Testis (tissue), 3 donors: ENCODE results near the gene PMP22. TPM values are rescaled to one million over a fixed set of nuclear protein-coding genes. Genes with fewer than 3 reads are reported as not detected.

Experiments
- DNase-seq: peaks from one replicate; pipeline ENCODE4 v3.0.0-alpha.2; 2019
- H3K27ac ChIP-seq, 2 donors: fragments of 200-600 bp; sonication (generic); one replicate each; pipeline ENCODE4 v1.5.1; 2019
- H3K27me3 ChIP-seq: fragments of 200-600 bp; sonication (generic); one replicate; pipeline ENCODE4 v1.5.1; 2019
- H3K36me3 ChIP-seq: fragments of 200-600 bp; sonication (generic); one replicate; pipeline ENCODE4 v1.5.1; 2017; ENCODE audit warnings: low read depth; ENCODE audit errors: missing control alignments
- H3K4me1 ChIP-seq: fragments of 200-600 bp; sonication (generic); one replicate; pipeline ENCODE4 v1.5.1; 2019
- H3K4me3 ChIP-seq, 2 donors: fragments of 200-600 bp; sonication (generic); one replicate each; pipeline ENCODE4 v1.5.1; 2017 to 2019
- H3K9me3 ChIP-seq: fragments of 200-600 bp; sonication (generic); one replicate; pipeline ENCODE4 v1.5.1; 2017
- POLR2A ChIP-seq: fragments of 450-650 bp; IDR thresholded peaks from one replicate; pipeline ENCODE4 v1.6.1; 2017; ENCODE audit warnings: antibody characterized with exemption, mild to moderate bottlenecking, moderate library complexity
- WGBS, 2 donors: methylation state at CpG; one replicate each; pipeline ENCODE4 v1.1.5; 2018; 5-methylcytosine and 5-hydroxymethylcytosine counted together
- intact Hi-C: fragments of 100-400 bp; cut with DNase I; formaldehyde crosslinking; loops from one replicate; pipeline ENCODE4 v1.15.1; 2023; ENCODE audit warnings: low total_unique reads
- polyA plus RNA-seq: library from polyadenylated mRNA; stranded (reverse); fragments of 350-450 nt; fragmentation: Illumina TruSeq; extraction: RNeasy Lipid Tissue Mini Kit (QIAGEN cat#74804); gene quantifications from one replicate; pipeline ENCODE4 v1.2.3, GENCODE V29; 2014; ENCODE audit warnings: low read depth, low replicate concordance; ENCODE audit not compliant: insufficient read depth
- total RNA-seq, 2 donors: library from RNA; depleted of rRNA; stranded (reverse); fragments of >200 nt; gene quantifications; one replicate each; pipeline ENCODE4 v1.2.3, GENCODE V29; 2016
- TF ChIP-seq, protein P1 (sequence below), 3 experiments: fragments of 450-650 bp in 2 of 3; fragments of 200-600 bp in 1 of 3; sonication (generic) in 1 of 3; IDR thresholded peaks; one replicate each; pipeline ENCODE4 v1.5.1; 2016 to 2019; ENCODE audit warnings: antibody characterized with exemption in 3 of 3, mild to moderate bottlenecking in 2 of 3, moderate library complexity in 1 of 3

The PMP22 gene
- total and polyA plus RNA-seq, 3 donors from 2014 or later: 31.1 to 70.0 (median 49.2) TPM

DNA sequence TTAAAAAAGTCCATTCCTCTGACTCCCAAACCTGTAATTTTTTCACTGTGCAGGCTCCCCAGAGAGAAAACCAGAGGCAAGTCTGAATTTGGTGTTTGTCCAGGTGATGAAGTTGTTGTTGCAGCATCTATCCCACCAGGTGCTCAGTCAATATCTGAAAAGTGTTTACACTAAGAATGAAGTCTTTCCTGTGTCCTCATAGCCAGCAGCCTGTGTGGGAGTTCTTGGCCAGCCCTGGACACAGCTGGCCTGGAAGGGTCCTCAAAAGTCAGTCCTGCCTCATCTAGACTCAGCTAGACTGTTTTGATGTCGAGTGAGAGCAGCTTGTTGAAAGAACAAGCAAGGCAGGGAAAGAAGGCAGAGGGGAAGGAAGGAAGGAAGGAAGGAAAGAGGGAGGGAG, 3.3 kb upstream of the PMP22 start:
- no peaks in the 10 kb centered on the region for H3K36me3 ChIP-seq
- peaks cover 9% of the 10 kb centered on the region for H3K4me1 ChIP-seq
- peak overlapping the region in 1 of 2 donors; percentile 19 for H3K27ac ChIP-seq
- DNase-seq: no peak
- H3K4me3 ChIP-seq: no peak overlapping the region
- no peaks in the 10 kb centered on the region for H3K27me3 ChIP-seq
- no peaks in the 10 kb centered on the region for H3K9me3 ChIP-seq
- intact Hi-C loops: no loop called here
- 40 to 50% methylated on average over 1 of the region's 1 CpG for WGBS, 2 donors
- TF ChIP-seq POLR2A: no peak
- TF ChIP-seq, protein P1, sequence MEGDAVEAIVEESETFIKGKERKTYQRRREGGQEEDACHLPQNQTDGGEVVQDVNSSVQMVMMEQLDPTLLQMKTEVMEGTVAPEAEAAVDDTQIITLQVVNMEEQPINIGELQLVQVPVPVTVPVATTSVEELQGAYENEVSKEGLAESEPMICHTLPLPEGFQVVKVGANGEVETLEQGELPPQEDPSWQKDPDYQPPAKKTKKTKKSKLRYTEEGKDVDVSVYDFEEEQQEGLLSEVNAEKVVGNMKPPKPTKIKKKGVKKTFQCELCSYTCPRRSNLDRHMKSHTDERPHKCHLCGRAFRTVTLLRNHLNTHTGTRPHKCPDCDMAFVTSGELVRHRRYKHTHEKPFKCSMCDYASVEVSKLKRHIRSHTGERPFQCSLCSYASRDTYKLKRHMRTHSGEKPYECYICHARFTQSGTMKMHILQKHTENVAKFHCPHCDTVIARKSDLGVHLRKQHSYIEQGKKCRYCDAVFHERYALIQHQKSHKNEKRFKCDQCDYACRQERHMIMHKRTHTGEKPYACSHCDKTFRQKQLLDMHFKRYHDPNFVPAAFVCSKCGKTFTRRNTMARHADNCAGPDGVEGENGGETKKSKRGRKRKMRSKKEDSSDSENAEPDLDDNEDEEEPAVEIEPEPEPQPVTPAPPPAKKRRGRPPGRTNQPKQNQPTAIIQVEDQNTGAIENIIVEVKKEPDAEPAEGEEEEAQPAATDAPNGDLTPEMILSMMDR (IDR thresholded peaks at IDR 0.05): no peak

DNA sequence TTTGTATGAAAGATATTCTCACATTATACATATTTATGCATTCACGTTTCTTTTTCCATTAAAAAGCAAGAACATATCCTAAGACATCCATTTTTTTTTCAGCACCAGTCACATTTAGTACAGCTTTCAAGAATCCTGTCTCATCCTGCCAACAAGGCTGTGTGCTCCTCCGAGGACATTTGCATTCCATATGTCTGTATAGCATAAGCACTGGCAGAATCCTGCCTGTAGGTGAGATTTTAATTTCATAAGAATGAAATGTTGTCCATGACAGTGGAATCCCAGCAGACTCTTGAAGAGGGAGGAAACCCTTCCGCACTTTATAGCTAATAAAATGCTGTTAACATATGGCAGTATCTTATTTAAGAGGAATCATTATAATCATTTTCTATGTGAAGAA, 2.9 kb upstream of the PMP22 start:
- no peaks in the 10 kb centered on the region for H3K36me3 ChIP-seq
- intact Hi-C loops: no loop called here
- WGBS, 2 donors: 74 to 78% methylated on average over 3 of the region's 3 CpGs
- H3K4me1 ChIP-seq: peaks cover 13% of the 10 kb centered on the region
- DNase-seq: no peak
- no peaks in the 10 kb centered on the region for H3K27me3 ChIP-seq
- H3K9me3 ChIP-seq: no peaks in the 10 kb centered on the region
- H3K4me3 ChIP-seq: no peak overlapping the region
- TF ChIP-seq, protein P1 (IDR thresholded peaks at IDR 0.05): no peak
- TF ChIP-seq POLR2A: no peak
- peak overlapping the region in 1 of 2 donors; percentile 19 for H3K27ac ChIP-seq

DNA sequence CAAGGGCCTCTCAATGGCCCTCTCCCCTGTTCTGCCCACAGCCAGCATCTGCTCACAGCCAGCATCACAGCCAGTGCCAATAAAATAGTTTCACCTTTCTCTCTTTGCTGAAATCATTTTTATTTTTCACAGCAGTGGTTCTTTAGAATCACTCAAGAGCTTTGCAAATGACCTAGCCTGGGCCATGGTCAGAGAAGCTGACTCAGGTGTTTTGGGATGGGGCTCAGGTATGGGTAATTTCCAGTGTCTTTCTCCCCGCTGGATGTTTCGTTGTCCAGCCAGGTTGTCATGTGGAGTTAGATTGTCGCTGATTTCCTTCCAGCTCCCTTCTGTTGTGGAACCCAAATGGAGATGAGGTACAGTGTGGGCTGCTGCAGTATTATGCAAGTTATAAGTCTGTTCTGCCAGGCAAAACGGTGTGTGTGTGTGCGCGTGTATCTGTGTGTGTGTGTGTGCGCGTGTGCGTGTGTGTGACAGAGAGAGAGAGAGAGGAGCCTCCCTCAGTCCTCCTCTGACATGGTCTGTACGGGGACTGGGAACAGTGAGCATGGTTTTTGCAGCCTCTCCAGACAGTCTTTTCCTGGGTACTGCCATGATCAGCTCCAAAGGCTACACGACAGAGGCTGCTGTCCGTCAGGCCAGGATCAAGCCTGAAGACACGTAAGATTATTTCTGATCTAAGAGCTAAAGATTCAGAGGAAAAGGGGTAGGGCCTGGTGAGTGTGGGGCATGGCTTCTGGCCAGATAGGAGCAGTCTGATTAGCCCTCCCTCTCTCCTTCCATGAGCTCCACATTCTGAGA, 1.4 kb upstream of the PMP22 start:
- intact Hi-C loops: no loop called here
- no peak for DNase-seq
- Histone ChIP-seq H3K27ac (no peak overlapping the region), H3K4me3 (no peak overlapping the region), H3K9me3 (no peaks in the 10 kb centered on the region), H3K4me1 (peaks cover 13% of the 10 kb centered on the region), H3K27me3 (no peaks in the 10 kb centered on the region), H3K36me3 (no peaks in the 10 kb centered on the region)
- TF ChIP-seq, protein P1 (IDR thresholded peaks at IDR 0.05): no peak
- no peak for TF ChIP-seq POLR2A
- WGBS, 2 donors: 83 to 90% methylated on average over 13 of the region's 13 CpGs

DNA sequence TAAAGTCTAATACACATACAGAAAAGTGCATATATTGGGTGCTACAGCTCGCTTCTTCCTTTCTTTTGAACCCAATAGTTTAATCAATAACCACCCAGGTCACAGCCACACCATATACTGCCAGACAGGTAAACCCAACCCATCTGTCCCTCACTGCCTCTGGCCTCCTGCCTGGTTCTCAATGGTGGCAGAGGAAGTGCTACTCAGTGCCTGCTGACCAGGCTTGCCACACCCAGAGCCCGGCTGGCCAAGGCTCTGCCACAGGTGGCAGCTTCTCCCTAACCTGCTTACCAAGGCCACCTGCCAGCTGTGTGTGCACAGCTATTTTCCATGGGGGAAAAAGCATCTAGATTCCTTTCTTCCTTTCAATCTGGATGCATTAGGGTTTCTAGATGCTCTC, 584 bp downstream of the PMP22 start:
- intact Hi-C loops: no loop called here
- TF ChIP-seq, protein P1 (IDR thresholded peaks at IDR 0.05): no peak
- TF ChIP-seq POLR2A: no peak
- Histone ChIP-seq H3K27me3 (no peaks in the 10 kb centered on the region), H3K27ac (no peak overlapping the region), H3K4me3 (peak overlapping the region in 1 of 2 donors; percentile 2), H3K36me3 (no peaks in the 10 kb centered on the region), H3K4me1 (peaks cover 13% of the 10 kb centered on the region), H3K9me3 (no peaks in the 10 kb centered on the region)
- no peak for DNase-seq
- WGBS, 2 donors: 58 to 60% methylated on average over 2 of the region's 2 CpGs

DNA sequence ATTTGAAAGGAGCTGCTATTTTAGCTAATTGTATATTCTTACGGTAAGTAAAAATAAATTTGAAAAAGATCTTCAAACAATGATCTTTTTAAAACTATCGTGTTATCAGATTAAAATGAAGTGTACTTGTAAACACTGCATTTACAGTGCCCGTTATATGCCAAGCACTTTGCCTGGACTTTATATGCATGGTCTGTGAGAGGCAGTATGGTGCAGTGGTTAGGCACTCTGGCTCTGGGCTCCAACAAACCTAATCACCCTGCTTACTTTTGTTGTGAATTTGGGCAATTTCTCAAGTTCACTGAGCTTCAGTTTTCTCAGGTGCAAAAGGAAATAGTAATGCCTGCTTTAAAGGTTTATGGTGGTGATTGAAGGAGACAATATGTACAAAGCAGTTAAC, 1.4 kb downstream of the PMP22 start:
- intact Hi-C loops: loop anchor here (2.0 kb wide), 1 partner anchor 193 kb away; no protein-coding TSS in a partner anchor
- Histone ChIP-seq H3K4me1 (peaks cover 16% of the 10 kb centered on the region), H3K36me3 (no peaks in the 10 kb centered on the region), H3K9me3 (no peaks in the 10 kb centered on the region), H3K27ac (peak overlapping the region in 1 of 2 donors; percentile 93), H3K4me3 (peak overlapping the region in 1 of 2 donors; percentile 80), H3K27me3 (no peaks in the 10 kb centered on the region)
- no peak for TF ChIP-seq POLR2A
- TF ChIP-seq, protein P1 (IDR thresholded peaks at IDR 0.05): no peak
- DNase-seq: no peak
- WGBS, 2 donors: 29 to 38% methylated on average over 3 of the region's 3 CpGs
